Kidney (tissue), 14 donors: ENCODE measurements around the gene MAPKAP1. TPM values are rescaled to one million over a fixed set of nuclear protein-coding genes. Genes with fewer than 3 reads are reported as not detected.

Experiments
- DNase-seq, 5 donors: peaks; one replicate each; pipeline ENCODE4 v3.0.0-alpha.2; 2013 to 2020
- FAIRE-seq: peaks from 2 replicates; lab custom pipeline; 2012; peaks lifted over from hg19 to GRCh38; lab: Jason Lieb, UNC
- H3K27ac ChIP-seq, 2 donors: one replicate each; pipeline ENCODE4 v1.7.0; 2013; ENCODE audit warnings: low read depth in 2 of 2, low read length in 2 of 2, inconsistent platforms in 1 of 2
- H3K27me3 ChIP-seq: one replicate; pipeline ENCODE4 v1.7.1; 2013; ENCODE audit warnings: low read length, inconsistent platforms; ENCODE audit not compliant: control insufficient read depth, insufficient read depth
- H3K36me3 ChIP-seq, 3 donors: one replicate each; pipeline versions ENCODE4 v1.7.0 to v1.7.1; 2013; ENCODE audit warnings: low read length in 3 of 3, control low read depth in 1 of 3, inconsistent platforms in 1 of 3; ENCODE audit not compliant: insufficient read depth in 3 of 3, control insufficient read depth in 2 of 3
- H3K4me1 ChIP-seq, 3 donors: one replicate each; pipeline versions ENCODE4 v1.7.0 to v1.7.1; 2013; ENCODE audit warnings: low read length in 3 of 3, inconsistent platforms in 1 of 3, low read depth in 1 of 3; ENCODE audit not compliant: control insufficient read depth in 2 of 3, insufficient read depth in 2 of 3
- H3K4me3 ChIP-seq, 3 donors: one replicate each; pipeline versions ENCODE4 v1.7.0 to v1.8.1; 2013; ENCODE audit warnings: low read length in 3 of 3, control low read depth in 1 of 3, inconsistent platforms in 1 of 3
- H3K9ac ChIP-seq, 3 donors: one replicate each; pipeline versions ENCODE4 v1.7.0 to v1.7.1; 2013; ENCODE audit warnings: low read length in 3 of 3, control low read depth in 1 of 3, inconsistent platforms in 1 of 3
- H3K9me3 ChIP-seq, 3 donors: one replicate each; pipeline versions ENCODE4 v1.7.0 to v1.7.1; 2013; ENCODE audit warnings: low read length in 3 of 3, control low read depth in 1 of 3, inconsistent platforms in 1 of 3; ENCODE audit not compliant: control insufficient read depth in 2 of 3, insufficient read depth in 1 of 3
- CTCF ChIP-seq: IDR thresholded peaks from 3 replicates; pipeline ENCODE4 v1.5.1; 2012; ENCODE audit warnings: mild to moderate bottlenecking, moderate library complexity, borderline replicate concordance; ENCODE audit not compliant: insufficient read depth; ENCODE audit errors: extremely low read depth
- intact Hi-C: fragments of 100-400 bp; cut with DNase I; formaldehyde crosslinking; loops from one replicate; pipeline ENCODE4 v1.11.1; 2022
- polyA plus RNA-seq: library from polyadenylated mRNA; stranded (reverse); fragments of 350-450 nt; fragmentation: Illumina TruSeq; extraction: RNeasy Lipid Tissue Mini Kit (QIAGEN cat#74804); gene quantifications from one replicate; pipeline ENCODE4 v1.2.3, GENCODE V29; 2014; ENCODE audit warnings: low read depth, low replicate concordance; ENCODE audit not compliant: insufficient read depth
- total RNA-seq: library from RNA; stranded (reverse); fragmentation: NEBNext Ultra II Directional; extraction: Animal tissue kit (Norgen Biotek cat#: 25700); gene quantifications from one replicate; pipeline ENCODE4 v1.2.1, GENCODE V29; 2021
- donor health status: control.
- donor health status: control.
- donor health status: control.
- donor health status: control.
- donor health status: control.
- donor health status: DM: yes; HTN: yes; CAD: no.
- donor health status: Normal renal cell carcinoma (clear cell type).

Gene MAPKAP1
- total and polyA plus RNA-seq, 2 donors from 2014 or later, result 70.5 to 99.4 TPM

DNA sequence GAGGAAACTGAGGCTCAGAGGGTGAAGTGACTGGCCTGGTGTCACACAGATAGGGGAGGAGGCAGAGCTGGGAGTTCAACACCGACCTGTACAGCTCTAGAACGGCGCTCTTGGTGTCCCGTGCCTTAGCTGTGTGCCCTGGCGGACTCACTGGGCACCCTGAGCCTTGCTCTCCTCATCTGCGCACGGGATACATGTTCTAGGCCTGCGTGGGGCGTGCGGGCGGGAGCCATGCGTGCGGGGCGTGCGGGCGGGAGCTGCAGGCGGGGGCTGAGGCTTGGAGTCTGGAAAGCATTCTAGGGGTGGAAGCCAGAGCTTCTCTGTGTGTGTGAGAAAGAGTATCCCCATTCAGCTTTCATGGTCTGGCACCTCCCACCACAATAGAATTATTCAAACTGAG, 280.1 kb downstream of the MAPKAP1 start:
- H3K9ac ChIP-seq, result no peak overlapping the region
- no peaks in the 10 kb centered on the region for H3K9me3 ChIP-seq
- TF ChIP-seq CTCF, result no peak
- H3K27me3 ChIP-seq, result no peaks in the 10 kb centered on the region
- H3K36me3 ChIP-seq, result no peaks in the 10 kb centered on the region
- no peak overlapping the region for H3K4me3 ChIP-seq
- DNase-seq (no peak), FAIRE-seq (no peak)
- no peaks in the 10 kb centered on the region for H3K4me1 ChIP-seq
- intact Hi-C loops, result no loop called here
- H3K27ac ChIP-seq, result no peak overlapping the region

DNA sequence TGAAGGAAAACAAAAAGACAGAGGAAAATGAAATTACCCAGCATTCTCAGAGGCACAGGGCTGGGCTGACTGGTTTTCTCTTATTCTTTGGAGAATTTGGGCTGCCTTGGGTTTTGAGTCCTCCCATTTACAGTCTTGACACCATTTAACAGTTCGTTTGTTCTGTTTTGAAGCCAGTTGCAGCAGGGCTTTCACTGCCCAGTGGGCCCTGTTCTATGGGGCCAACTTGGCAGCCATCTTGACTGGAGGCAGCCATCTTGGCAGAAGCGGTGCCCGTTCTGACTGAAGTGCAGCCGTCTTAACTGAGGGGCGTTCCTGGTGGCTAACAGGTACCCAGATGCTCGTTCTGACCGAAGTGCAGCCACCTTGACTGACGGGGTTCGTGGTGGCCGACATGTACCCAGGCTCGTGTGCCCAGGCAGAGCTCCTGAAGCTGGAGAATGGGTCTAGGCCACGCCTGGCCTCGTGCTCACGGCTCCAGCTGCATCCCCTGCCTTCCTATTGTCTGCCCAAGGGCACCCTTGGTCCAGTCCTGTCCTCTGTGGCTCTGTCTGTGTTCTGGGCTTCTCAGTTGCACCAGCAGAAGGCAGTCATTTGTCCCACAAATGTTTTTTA, 281.0 kb downstream of the MAPKAP1 start:
- Histone ChIP-seq H3K4me1 (no peaks in the 10 kb centered on the region), H3K9ac (no peak overlapping the region), H3K27me3 (no peaks in the 10 kb centered on the region), H3K27ac (no peak overlapping the region), H3K4me3 (no peak overlapping the region), H3K36me3 (no peaks in the 10 kb centered on the region), H3K9me3 (no peaks in the 10 kb centered on the region)
- FAIRE-seq (no peak), DNase-seq (peak in 2 of 5 donors; percentile 46 to 51)
- no peak for TF ChIP-seq CTCF
- intact Hi-C loops, result no loop called here

DNA sequence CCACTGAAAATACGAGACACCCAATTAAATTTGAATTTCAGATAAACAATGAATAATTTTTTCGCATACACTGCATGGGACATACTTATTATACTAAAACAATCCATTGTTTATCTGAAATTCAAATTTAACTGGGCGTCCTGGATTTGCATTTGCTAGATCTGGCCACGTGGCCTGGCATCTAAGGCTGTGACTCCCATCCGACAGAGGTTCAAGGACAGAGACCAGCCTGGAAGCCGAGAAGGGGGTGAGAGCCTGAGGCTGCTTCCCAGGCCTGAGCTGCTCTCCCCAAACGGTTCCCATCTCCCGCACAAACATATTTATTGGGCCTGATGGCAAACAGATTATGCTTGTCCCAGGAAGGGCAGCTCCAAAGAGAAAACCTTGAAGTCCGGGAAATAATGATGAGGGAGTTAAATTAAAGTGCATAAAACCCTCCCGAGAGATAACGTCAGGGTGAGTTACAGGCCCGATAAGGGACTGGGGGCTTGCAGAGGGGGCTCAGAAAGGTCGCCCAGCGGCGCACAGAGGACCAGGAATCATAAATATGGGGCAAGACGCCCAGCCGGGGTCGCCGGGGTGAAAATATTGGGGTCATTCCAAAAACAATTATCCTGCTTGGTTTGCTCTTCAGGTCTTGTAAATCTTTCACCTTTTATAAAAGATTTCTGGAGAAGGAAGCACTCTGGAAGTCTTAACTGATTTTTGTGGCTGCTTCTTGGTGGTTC, 281.7 kb downstream of the MAPKAP1 start:
- Histone ChIP-seq H3K4me1 (no peaks in the 10 kb centered on the region), H3K9me3 (no peaks in the 10 kb centered on the region), H3K9ac (no peak overlapping the region), H3K27me3 (no peaks in the 10 kb centered on the region), H3K27ac (no peak overlapping the region), H3K36me3 (no peaks in the 10 kb centered on the region), H3K4me3 (no peak overlapping the region)
- FAIRE-seq, result no peak
- TF ChIP-seq CTCF, result no peak
- intact Hi-C loops, result no loop called here
- DNase-seq, result peak in 3 of 5 donors; percentile 39 to 66 (median 44)
